ENCODE results near the gene SETD3.

DNA sequence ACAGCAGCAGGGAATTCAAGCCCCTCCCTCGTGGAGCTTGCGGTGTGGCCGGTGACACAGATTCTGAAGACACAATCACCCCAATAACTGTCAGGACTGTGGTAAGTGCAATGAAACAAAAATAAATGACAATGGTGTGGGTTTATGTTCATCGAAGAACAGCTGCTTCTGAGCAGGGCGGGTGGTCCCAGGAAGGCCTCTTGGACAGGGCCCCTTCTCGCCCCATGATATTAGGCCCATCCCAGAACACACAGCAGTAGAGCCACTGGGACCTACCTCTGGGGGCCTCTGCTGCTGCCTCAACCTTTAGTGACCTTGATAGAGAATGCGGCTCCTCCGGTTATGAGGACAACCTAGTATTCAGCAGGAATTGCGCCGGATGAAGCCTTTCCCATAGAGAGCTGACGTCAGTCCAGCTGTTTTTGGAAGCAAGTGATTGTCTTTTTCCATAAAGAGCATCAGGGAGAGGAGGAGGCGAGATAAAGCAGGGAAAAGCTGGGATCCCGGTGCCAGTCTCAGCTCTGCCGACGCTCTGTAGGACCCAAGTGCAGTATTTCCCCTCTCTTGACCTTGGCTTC, 124.5 kb downstream of the SETD3 start:
- TF ChIP-seq SUZ12 (IDR thresholded peaks at IDR 0.05; ENCODE audit: extremely low read depth, insufficient read depth, insufficient read length) (no peak), YY1 (IDR thresholded peaks at IDR 0.05; ENCODE audit: insufficient read depth, insufficient read length) (no peak)

All from NT2/D1 (cell line).